Smooth muscle cell (in vitro differentiated cells): ENCODE data around the gene IFT20. TPM values are rescaled to one million over a fixed set of nuclear protein-coding genes. Genes with fewer than 3 reads are reported as not detected.
A peak's percentile ranks its signal among the peaks of the same experiment; 100 is the strongest.

Source experiments
- DNase-seq: peaks from one replicate; lab custom pipeline; 2025; ENCODE audit not compliant: unreplicated experiment; lab: John Stamatoyannopoulos, UW
- H2AFZ ChIP-seq: fragments of 200-600 bp; sonication (generic); 2 replicates; pipeline ENCODE4 v1.6.0; 2016; ENCODE audit warnings: antibody characterized with exemption, low read depth, mild to moderate bottlenecking
- H3F3A ChIP-seq: fragments of 200-600 bp; sonication (generic); 2 replicates; pipeline ENCODE4 v1.6.0; 2017; ENCODE audit warnings: antibody characterized with exemption, low read depth
- H3K27ac ChIP-seq: fragments of 200-600 bp; sonication (generic); 2 replicates; pipeline ENCODE4 v1.5.1; 2016; ENCODE audit warnings: low read depth, mild to moderate bottlenecking
- H3K27me3 ChIP-seq: fragments of 200-600 bp; sonication (generic); 2 replicates; pipeline ENCODE4 v1.6.1; 2016; ENCODE audit warnings: low read depth, mild to moderate bottlenecking
- H3K36me3 ChIP-seq: fragments of 200-600 bp; sonication (generic); 2 replicates; pipeline ENCODE4 v1.5.1; 2016; ENCODE audit warnings: low read depth
- H3K4me1 ChIP-seq: fragments of 200-600 bp; sonication (generic); 2 replicates; pipeline ENCODE4 v1.5.1; 2016; ENCODE audit warnings: low read depth
- H3K4me2 ChIP-seq: fragments of 200-600 bp; sonication (generic); 2 replicates; pipeline ENCODE4 v1.6.0; 2016; ENCODE audit warnings: mild to moderate bottlenecking
- H3K4me3 ChIP-seq: fragments of 200-600 bp; sonication (generic); 2 replicates; pipeline ENCODE4 v1.5.1; 2016; ENCODE audit warnings: mild to moderate bottlenecking
- H3K79me2 ChIP-seq: fragments of 200-600 bp; sonication (generic); 2 replicates; pipeline ENCODE4 v1.6.0; 2016; ENCODE audit warnings: low read depth, mild to moderate bottlenecking
- H3K9ac ChIP-seq: fragments of 200-600 bp; sonication (generic); 2 replicates; pipeline ENCODE4 v1.6.0; 2016; ENCODE audit warnings: low read depth
- H3K9me3 ChIP-seq: fragments of 200-600 bp; sonication (generic); replicated peaks from 2 replicates; pipeline ENCODE4 v1.5.1; 2016; ENCODE audit warnings: low read depth
- H4K20me1 ChIP-seq: fragments of 200-600 bp; sonication (generic); 2 replicates; pipeline ENCODE4 v1.6.0; 2016; ENCODE audit warnings: low read depth
- WGBS: methylation state at CpG from one replicate; pipeline ENCODE4 v1.1.7; 2016; ENCODE audit warnings: low lambda C conversion rate; 5-methylcytosine and 5-hydroxymethylcytosine counted together
- polyA plus RNA-seq: library from polyadenylated mRNA; unstranded; fragments of >200 nt; fragmentation: Nextera tagmentation; extraction: Ambion mirVana; gene quantifications from 2 replicates; pipeline ENCODE4 v1.2.1, GENCODE V29; 2016
- total RNA-seq: library from RNA; depleted of rRNA; stranded (reverse); fragments of >200 nt; gene quantifications from 2 replicates; pipeline ENCODE4 v1.2.3, GENCODE V29; 2014
- TF ChIP-seq, protein P1 (sequence below): fragments of 200-600 bp; sonication (generic); IDR thresholded peaks from 2 replicates; pipeline ENCODE4 v1.5.1; 2017; ENCODE audit warnings: borderline replicate concordance, mild to moderate bottlenecking, antibody characterized with exemption; ENCODE audit not compliant: insufficient read depth, poor library complexity, severe bottlenecking

Gene IFT20
- total and polyA plus RNA-seq, 2 experiments from 2014 or later: 49.8 to 88.9 TPM

DNA sequence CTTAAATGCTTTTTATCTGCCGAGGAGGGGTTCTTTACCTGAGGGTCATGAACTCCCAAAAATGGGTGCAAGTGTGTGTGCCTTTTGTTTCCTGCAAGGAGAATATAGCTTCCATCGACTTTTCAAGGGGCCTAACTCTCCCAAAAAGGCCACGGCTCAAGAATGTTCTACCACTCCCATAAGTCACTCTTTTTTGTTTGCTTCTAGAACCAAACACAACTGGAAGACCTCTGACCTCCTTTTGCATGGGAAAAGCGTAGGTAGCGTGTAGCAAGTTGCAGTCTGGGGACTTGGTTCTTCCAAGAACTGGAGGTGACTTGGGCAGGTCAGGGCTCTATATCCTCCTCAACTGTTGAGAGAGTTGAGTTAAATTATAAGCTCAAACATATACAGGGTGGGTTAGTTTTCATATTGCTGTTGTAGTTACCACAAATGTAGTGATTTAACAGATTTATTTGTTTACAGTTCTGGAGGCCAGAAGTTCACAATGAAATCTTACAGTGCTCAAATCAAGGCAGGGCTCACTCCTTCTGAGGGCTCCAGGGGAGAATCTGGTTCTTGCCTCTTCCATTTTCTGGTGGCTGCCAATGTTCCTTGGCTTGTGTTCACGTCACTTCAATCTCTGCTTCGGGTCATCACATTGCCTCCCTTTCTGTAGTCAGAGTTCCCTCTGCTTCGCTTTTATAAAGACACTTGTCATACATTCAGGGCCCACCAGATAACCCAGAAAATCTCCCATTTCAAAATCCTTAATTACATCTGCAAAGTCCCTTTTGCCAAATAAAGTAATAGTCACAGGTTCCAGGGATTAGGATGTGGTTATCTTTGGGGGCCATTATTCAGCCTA, 14.8 kb downstream of the IFT20 start:
- Histone ChIP-seq H3K4me3 (peak overlapping the region; percentile 58), H3K27ac (no peak overlapping the region), H3K9me3 (no peaks in the 10 kb centered on the region), H3K4me2 (peak overlapping the region; percentile 90), H3K9ac (peak overlapping the region; percentile 34), H3K27me3 (no peaks in the 10 kb centered on the region), H2AFZ (peak overlapping the region; percentile 86), H3K4me1 (peaks cover 14% of the 10 kb centered on the region), H3K79me2 (peaks cover 38% of the 10 kb centered on the region), H3F3A (peaks cover 3% of the 10 kb centered on the region), H4K20me1 (no peaks in the 10 kb centered on the region), H3K36me3 (no peaks in the 10 kb centered on the region)
- TF ChIP-seq, protein P1, sequence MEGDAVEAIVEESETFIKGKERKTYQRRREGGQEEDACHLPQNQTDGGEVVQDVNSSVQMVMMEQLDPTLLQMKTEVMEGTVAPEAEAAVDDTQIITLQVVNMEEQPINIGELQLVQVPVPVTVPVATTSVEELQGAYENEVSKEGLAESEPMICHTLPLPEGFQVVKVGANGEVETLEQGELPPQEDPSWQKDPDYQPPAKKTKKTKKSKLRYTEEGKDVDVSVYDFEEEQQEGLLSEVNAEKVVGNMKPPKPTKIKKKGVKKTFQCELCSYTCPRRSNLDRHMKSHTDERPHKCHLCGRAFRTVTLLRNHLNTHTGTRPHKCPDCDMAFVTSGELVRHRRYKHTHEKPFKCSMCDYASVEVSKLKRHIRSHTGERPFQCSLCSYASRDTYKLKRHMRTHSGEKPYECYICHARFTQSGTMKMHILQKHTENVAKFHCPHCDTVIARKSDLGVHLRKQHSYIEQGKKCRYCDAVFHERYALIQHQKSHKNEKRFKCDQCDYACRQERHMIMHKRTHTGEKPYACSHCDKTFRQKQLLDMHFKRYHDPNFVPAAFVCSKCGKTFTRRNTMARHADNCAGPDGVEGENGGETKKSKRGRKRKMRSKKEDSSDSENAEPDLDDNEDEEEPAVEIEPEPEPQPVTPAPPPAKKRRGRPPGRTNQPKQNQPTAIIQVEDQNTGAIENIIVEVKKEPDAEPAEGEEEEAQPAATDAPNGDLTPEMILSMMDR: no peak
- no peak for DNase-seq
- 58% methylated on average over 8 of the region's 8 CpGs for WGBS

DNA sequence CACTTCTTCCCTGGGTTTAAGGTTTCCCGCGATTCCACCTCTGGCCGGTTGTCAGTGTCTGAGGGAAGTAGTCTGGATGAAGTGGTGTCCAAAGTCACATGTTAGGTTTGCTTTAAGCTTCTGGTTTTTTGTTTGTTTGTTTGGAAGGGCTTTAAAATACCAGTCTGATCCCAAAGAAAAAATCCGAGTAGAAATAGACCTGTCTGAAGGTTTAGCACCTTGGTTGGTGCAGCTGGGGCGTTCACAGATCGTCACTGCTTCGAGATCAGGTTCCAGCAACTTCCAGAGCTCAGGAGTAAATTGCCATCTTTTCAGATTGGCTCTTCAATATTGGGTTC, 15.7 kb downstream of the IFT20 start:
- H3K27me3 ChIP-seq: no peaks in the 10 kb centered on the region
- peak overlapping the region; percentile 90 for H3K4me2 ChIP-seq
- H3K9me3 ChIP-seq: no peaks in the 10 kb centered on the region
- H3K9ac ChIP-seq: peak overlapping the region; percentile 34
- peaks cover 37% of the 10 kb centered on the region for H3K79me2 ChIP-seq
- TF ChIP-seq, protein P1: no peak
- WGBS: under 1% methylated on average over 7 of the region's 7 CpGs
- peak overlapping the region; percentile 86 for H2AFZ ChIP-seq
- no peaks in the 10 kb centered on the region for H3K36me3 ChIP-seq
- peaks cover 14% of the 10 kb centered on the region for H3K4me1 ChIP-seq
- peak overlapping the region; percentile 30 for H3K27ac ChIP-seq
- DNase-seq: no peak
- peak overlapping the region; percentile 58 for H3K4me3 ChIP-seq
- H3F3A ChIP-seq: peaks cover 3% of the 10 kb centered on the region
- no peaks in the 10 kb centered on the region for H4K20me1 ChIP-seq

DNA sequence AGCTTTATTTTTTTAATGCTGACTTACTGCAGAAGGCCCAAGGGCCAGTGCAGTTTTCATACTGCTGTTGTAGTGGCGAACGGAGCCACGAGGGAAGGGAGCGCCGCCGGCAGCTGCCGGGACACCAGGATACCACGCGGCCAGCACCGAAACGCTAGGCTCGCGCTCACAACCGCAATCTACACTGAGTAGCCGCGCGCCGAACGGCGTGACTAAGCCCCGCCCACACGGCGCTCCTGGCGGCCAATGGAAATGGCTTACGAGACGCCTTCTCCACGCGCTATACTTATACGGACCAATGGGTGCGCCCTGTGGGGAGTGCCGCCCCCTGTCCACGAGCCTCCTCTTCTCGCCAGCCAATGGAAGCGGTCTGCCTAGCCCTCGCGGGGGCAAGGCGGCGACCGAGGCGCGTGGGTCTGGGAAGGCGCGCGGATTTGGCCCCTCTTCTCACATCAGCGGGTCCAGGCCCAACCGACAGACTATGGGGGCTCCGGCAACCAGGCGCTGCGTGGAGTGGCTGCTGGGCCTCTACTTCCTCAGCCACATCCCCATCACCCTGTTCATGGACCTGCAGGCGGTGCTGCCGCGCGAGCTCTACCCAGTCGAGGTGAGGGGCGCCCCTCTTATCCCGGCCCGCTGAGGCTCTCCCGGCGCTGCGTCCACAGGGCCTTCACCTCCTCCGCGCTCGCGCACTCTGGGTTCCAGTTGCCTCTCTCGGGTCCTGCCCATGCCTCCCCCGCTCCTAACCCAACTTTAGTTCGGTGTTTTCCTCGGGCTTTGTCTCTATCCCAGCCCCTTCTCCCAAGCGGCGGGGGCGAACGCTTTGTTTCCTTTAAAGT, 16.3 kb downstream of the IFT20 start, which contains the start of gene TMEM97:
Gene TMEM97 (plus strand): TSS at position 442 of the 839 bp plus-strand sequence. CDS start 40 bp downstream, at position 482.
- Histone ChIP-seq H3F3A (peaks cover 3% of the 10 kb centered on the region), H4K20me1 (no peaks in the 10 kb centered on the region), H3K4me2 (peak within 1 kb of the TSS; percentile 90), H3K27me3 (no peaks in the 10 kb centered on the region), H3K4me1 (peaks cover 14% of the 10 kb centered on the region), H3K27ac (peak within 1 kb of the TSS; percentile 30), H3K4me3 (peak within 1 kb of the TSS; percentile 58), H3K36me3 (no peaks in the 10 kb centered on the region), H3K9ac (peak within 1 kb of the TSS; percentile 34), H3K79me2 (peaks cover 35% of the 10 kb centered on the region), H2AFZ (peak within 1 kb of the TSS; percentile 96), H3K9me3 (no peaks in the 10 kb centered on the region)
- under 1% methylated on average over 71 of the region's 72 CpGs for whole genome bisulfite sequencing
- peak; percentile 85 for DNase-seq
- TF ChIP-seq, protein P1: no peak
